Activated naive CD4-positive, alpha-beta T cell treated with Interleukin-2 at 50 U/mL for 16 hours (primary cell): Measurements from ENCODE around the gene SMYD3.

Experiments
- DNase-seq: peaks from one replicate; pipeline ENCODE4 v3.0.0-alpha.2; 2020

The SMYD3 gene

DNA sequence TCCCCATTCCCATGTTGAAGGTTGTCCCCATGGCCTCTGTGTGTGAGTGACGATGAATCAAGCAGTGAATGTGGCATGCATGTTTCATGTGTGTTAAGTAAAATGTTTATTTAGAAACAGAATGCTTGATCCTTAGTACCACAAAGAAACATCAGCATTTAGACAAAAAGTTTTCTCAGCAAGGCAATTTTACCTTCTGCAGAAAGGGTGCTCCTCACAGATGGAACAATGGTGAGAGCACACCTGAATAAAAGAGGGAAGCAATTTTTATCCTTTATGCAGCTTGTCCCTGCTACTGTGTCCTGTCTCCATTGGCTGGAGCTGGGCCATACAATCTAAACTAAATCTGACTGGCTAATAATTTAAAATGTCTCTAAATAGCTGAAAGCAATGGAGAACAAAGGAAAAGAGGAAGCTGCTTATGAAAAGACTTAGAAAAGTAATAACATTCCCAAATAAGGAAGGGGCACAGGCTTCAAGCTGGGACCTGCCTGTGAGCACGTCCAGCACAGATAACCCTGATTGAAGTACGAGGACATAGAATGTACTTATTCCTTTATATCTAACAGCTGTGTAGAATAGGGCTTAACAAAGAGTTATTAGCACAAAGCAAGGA, 8.4 kb upstream of the SMYD3 start:
- DNase-seq: no peak

GRCh38 chr1:246513619-246514343, 6.7 kb upstream of the SMYD3 start:
- no peak for DNase-seq

DNA sequence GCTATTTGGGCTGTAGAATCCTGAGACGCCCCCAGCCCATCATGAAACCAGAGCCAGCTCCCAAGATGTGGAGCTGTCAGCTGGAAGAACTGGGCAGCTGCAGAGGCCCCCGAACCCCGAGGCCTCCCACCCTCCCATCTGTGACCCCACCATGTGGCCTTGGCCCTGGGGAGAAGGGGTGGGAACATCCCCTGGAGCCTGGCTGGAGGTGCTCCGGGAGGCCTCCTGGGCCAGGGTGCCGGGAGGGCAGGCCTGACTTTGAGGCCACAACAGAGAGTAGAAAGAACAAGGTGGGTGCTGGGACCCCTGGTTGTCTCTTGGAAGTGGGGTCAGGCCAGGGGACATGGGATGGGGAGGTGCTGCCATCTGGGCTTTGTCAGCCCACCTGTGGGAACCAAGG, 6.0 kb upstream of the SMYD3 start:
- no peak for DNase-seq

DNA sequence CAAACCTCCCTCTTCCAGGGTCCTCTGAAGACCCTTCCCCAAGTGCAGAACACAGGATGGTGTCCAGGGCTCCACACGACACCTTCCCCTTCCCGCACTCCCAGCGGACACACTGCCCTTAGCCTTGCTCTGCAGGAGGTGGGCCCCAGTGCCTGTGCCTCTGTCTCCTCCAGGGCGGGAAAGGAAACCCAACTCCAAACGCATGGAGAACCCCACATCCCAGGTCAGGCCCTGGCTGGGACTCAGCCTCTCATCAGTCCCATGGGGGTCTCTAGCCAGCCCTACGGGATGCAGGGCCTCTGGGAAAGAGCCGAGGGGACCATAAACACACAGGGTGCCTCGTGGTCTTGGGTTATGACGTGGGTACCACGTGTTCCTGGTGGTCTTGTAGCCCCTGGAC, 5.6 kb upstream of the SMYD3 start:
- no peak for DNase-seq

GRCh38 chr1:246512230-246512629, 5.2 kb upstream of the SMYD3 start:
- no peak for DNase-seq

- DNase-seq: no peak
These were observed 4.1 kb upstream of the SMYD3 start for GRCh38 chr1:246511203-246511602.

GRCh38 chr1:246510147-246511030, 3.3 kb upstream of the SMYD3 start:
- no peak for DNase-seq

- DNase-seq: no peak
These were observed 2.0 kb upstream of the SMYD3 start for GRCh38 chr1:246508897-246509688.

GRCh38 chr1:246506367-246506673, 759 bp downstream of the SMYD3 start:
- peak; percentile 9 for DNase-seq

- no peak for DNase-seq
These were observed 3.7 kb downstream of the SMYD3 start for GRCh38 chr1:246503341-246503740.

GRCh38 chr1:246497331-246497915, 9.7 kb downstream of the SMYD3 start:
- DNase-seq: no peak

GRCh38 chr1:246492611-246493245, 14.4 kb downstream of the SMYD3 start:
- DNase-seq: peak; percentile 46

DNA sequence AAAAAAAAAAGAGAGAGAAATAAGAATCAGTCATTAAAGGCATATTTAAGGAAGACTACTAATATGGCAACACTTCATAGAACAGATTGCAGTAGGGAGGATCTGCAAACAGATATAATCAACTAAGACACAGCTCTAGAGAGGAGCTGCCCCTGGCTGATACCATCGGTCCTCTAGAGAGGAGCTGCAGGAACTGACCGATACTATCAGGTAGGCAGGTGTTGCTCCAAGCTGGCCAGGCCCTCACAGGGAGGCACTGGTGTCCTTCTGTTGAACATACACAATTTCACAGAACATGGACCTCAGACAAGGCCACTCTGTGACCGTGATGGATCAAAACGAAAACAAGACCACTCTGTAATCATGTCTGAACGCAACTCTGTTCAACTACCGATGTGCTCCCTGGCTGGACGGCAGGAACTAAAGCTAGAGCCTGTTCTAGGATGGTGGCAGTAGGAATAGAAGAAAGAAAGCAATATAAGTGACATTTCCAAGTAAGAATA, 15.5 kb downstream of the SMYD3 start:
- no peak for DNase-seq

- no peak for DNase-seq
These were observed 18.4 kb downstream of the SMYD3 start for GRCh38 chr1:246488674-246489073.

GRCh38 chr1:246483569-246483933, 23.5 kb downstream of the SMYD3 start:
- DNase-seq: no peak

DNA sequence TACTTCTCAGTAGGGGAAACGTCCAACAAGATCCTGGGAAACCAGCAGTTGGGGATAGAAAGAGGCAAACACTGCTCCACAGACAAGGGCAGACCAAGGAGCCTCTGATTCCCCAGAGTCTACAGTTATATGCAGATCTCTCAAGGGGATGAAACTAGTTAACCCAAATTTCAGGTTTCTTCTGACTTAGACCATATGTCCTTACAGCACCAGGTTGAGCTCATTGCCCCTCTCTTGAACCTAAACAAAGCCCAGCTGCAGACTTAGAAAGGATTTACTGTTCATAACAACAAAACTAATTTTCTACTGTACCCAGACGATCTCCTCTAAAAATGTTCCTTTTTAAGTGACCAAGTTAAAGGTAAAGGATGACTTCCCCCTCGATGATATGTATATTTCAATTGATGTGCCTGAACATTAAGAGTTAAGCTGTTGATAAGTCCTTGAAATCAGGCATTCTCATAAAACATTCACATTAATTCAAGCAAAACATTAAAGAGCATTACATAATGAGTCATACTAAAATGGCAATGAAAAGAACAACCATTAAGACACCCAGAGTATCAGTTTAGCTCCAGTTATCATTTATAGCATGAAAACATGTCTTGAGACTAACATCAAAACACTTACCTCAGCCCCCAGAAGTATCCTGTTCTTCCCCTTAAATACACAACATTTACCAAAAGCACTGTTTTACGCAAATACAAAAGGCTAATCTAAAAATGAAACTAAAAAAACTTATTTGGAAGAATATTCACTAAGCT, 24.1 kb downstream of the SMYD3 start:
- DNase-seq: no peak

- no peak for DNase-seq
These were observed 28.0 kb downstream of the SMYD3 start for GRCh38 chr1:246479061-246479460.

DNA sequence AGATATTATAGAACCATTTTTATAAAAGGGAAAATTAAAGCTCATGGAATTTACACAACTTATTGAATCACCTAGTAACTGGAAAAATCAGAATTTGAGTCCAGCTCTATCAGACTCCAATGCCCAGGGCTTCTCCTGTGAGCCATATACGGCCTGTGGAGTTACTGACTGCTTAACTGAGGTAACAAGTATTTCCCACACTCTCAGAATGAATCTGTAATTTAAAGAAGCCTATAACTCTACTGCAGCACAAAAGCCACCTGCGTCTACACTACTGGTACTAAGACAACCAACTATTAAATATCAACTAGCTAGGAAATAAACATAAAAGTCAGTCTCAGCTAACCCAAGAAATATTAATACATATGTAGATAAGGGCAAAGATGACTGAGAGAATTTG, 29.4 kb downstream of the SMYD3 start:
- DNase-seq: no peak

DNA sequence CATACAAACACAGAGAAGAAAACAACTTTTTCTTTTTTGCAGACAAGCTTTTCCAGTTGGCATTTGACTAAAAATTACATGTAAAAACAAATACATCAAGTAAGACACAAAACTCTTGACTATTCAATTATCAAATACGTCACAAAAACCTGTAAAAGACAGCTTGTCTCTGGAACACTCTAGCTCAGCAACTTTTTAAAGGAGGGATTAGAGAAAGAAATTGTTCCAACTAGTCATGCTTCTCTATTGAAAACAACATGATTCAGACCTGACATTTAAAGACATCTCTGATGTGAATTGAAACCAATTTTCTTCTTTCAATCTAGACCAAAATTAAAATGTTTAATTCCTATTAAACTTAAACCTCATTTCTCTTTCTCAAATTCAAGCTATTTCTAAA, 30.3 kb downstream of the SMYD3 start:
- DNase-seq: no peak

- no peak for DNase-seq
These were observed 35.4 kb downstream of the SMYD3 start for GRCh38 chr1:246471688-246472087.

DNA sequence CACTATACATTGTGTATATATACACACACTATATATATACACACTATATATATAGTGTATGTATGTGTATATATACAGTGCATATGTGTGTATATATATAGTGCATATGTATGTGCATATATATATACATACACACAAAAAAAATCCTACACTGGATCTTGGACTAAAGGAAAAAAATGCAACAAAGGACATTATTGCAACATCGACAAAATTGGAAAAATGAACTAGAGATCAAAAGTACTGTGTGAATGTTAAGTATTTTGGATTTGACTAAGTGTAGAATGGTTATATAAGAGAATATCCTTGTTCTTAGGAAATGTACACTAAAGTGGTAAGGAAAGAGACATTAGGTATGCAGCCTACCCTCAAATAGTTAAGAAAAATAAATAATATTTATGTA, 36.5 kb downstream of the SMYD3 start:
- no peak for DNase-seq
